H1 (cell line): ENCODE measurements around the gene ERCC3. TPM values are rescaled to one million over a fixed set of nuclear protein-coding genes. Genes with fewer than 3 reads are reported as not detected.

Experiments used
- CTCF ChIA-PET: fragments of 300-600 bp; sonication (Branson Sonifier 250); formaldehyde crosslinking; loops from one replicate; lab custom pipeline; 2021; ENCODE audit not compliant: partially characterized antibody; lab: Charles Lee
- POLR2A ChIA-PET: fragments of 300-600 bp; sonication (Branson Sonifier 250); formaldehyde crosslinking; loops from one replicate; lab custom pipeline; 2021; ENCODE audit warnings: inconsistent platforms; ENCODE audit not compliant: partially characterized antibody; lab: Charles Lee
- DNase-seq, 2 experiments: peaks; one replicate each; pipeline versions ENCODE4 v3.0.0 to v3.0.0-alpha.2; 2010 to 2022; ENCODE audit warnings: low spot score in 2 of 2, low read depth in 1 of 2, mixed read lengths in 1 of 2
- FAIRE-seq: peaks from 2 replicates; lab custom pipeline; 2011; peaks lifted over from hg19 to GRCh38; lab: Jason Lieb, UNC
- H2AFZ ChIP-seq: 2 replicates; pipeline ENCODE4 v1.8.1; 2012; ENCODE audit warnings: low read length, inconsistent platforms
- H2AK5ac ChIP-seq: 2 replicates; pipeline ENCODE4 v1.6.1; 2013; ENCODE audit warnings: low read depth, low read length
- H2BK120ac ChIP-seq: replicated peaks from 2 replicates; pipeline ENCODE3; 2013; ENCODE audit warnings: low read depth, low read length, inconsistent platforms
- H2BK12ac ChIP-seq: 2 replicates; pipeline ENCODE4 v1.6.1; 2013; ENCODE audit warnings: low read depth, low read length
- H2BK15ac ChIP-seq: 2 replicates; pipeline ENCODE4 v1.6.1; 2013; ENCODE audit warnings: low read length
- H2BK20ac ChIP-seq: 2 replicates; pipeline ENCODE4 v1.6.1; 2013; ENCODE audit warnings: low read length
- H2BK5ac ChIP-seq: 2 replicates; pipeline ENCODE4 v1.6.1; 2013; ENCODE audit warnings: low read depth, low read length
- H3K14ac ChIP-seq: 2 replicates; pipeline ENCODE4 v1.6.1; 2013; ENCODE audit warnings: inconsistent platforms; ENCODE audit not compliant: insufficient read length
- H3K18ac ChIP-seq: 2 replicates; pipeline ENCODE4 v1.6.1; 2013; ENCODE audit warnings: low read length; ENCODE audit errors: extremely low read depth
- H3K23ac ChIP-seq: 2 replicates; pipeline ENCODE4 v1.6.1; 2013; ENCODE audit warnings: inconsistent platforms; ENCODE audit not compliant: insufficient read length
- H3K23me2 ChIP-seq: 2 replicates; pipeline ENCODE4 v1.6.1; 2013; ENCODE audit warnings: low read depth, low read length
- H3K27ac ChIP-seq: 2 replicates; pipeline ENCODE4 v1.6.1; 2011; ENCODE audit warnings: low read depth, low read length, inconsistent platforms
- H3K27me3 ChIP-seq, 4 experiments: replicated peaks in 1 of 4; 1 replicate in 1 of 4; 2 replicates in 3 of 4; pipeline versions ENCODE4 v1.6.1 to v1.8.1; 2011 to 2013; ENCODE audit warnings: low read length in 3 of 4, mild to moderate bottlenecking in 3 of 4, inconsistent platforms in 2 of 4, mixed read lengths in 2 of 4, moderate library complexity in 1 of 4; ENCODE audit not compliant: control insufficient read depth in 3 of 4, insufficient read depth in 3 of 4; ENCODE audit errors: extremely low read depth in 1 of 4
- H3K36me3 ChIP-seq, 4 experiments: 2 replicates each; pipeline versions ENCODE4 v1.6.1 to v1.8.1; 2011 to 2013; ENCODE audit warnings: mild to moderate bottlenecking in 4 of 4, low read length in 3 of 4, moderate library complexity in 2 of 4, control low read depth in 1 of 4, inconsistent platforms in 1 of 4; ENCODE audit not compliant: insufficient read depth in 4 of 4, control insufficient read depth in 2 of 4
- H3K4ac ChIP-seq: replicated peaks from 2 replicates; pipeline ENCODE3; 2013; ENCODE audit warnings: low read length, low read depth, mixed read lengths, inconsistent platforms; ENCODE audit not compliant: insufficient read length
- H3K4me1 ChIP-seq, 4 experiments: replicated peaks in 1 of 4; 1 replicate in 1 of 4; 2 replicates in 3 of 4; pipeline versions ENCODE4 v1.6.1 to v1.8.1; 2011 to 2013; ENCODE audit warnings: low read length in 3 of 4, inconsistent platforms in 2 of 4, mixed read lengths in 1 of 4; ENCODE audit not compliant: insufficient read depth in 4 of 4, control insufficient read depth in 3 of 4
- H3K4me2 ChIP-seq, 2 experiments: 2 replicates each; pipeline versions ENCODE4 v1.6.1 to v1.8.1; 2011 to 2013; ENCODE audit warnings: low read depth in 2 of 2, low read length in 2 of 2, control low read depth in 1 of 2, inconsistent platforms in 1 of 2, mild to moderate bottlenecking in 1 of 2; ENCODE audit not compliant: insufficient read depth in 1 of 2
- H3K4me3 ChIP-seq, 4 experiments: fragments of 200-600, 300-600 bp in 1 of 4; sonication (generic), shearing (Covaris generic), sonication (Bioruptor Twin) in 1 of 4; 2 replicates each; pipeline versions ENCODE4 v1.5.1 to v1.8.1; 2011 to 2016; ENCODE audit warnings: low read length in 4 of 4, low read depth in 3 of 4, control low read depth in 2 of 4, inconsistent platforms in 2 of 4, mild to moderate bottlenecking in 2 of 4, mixed read lengths in 1 of 4, moderate library complexity in 1 of 4; ENCODE audit not compliant: insufficient read depth in 2 of 4; ENCODE audit errors: extremely low read depth in 1 of 4
- H3K56ac ChIP-seq: replicated peaks from 2 replicates; pipeline ENCODE3; 2013; ENCODE audit warnings: low read depth, mild to moderate bottlenecking, mixed read lengths, low read length, inconsistent platforms; ENCODE audit not compliant: insufficient read length
- H3K79me1 ChIP-seq: 2 replicates; pipeline ENCODE4 v1.6.1; 2013; ENCODE audit warnings: low read depth, low read length, control low read depth
- H3K79me2 ChIP-seq, 2 experiments: 2 replicates each; pipeline versions ENCODE4 v1.6.1 to v1.8.1; 2012 to 2013; ENCODE audit warnings: low read length in 2 of 2, mild to moderate bottlenecking in 2 of 2, inconsistent platforms in 1 of 2; ENCODE audit not compliant: insufficient read depth in 2 of 2, control insufficient read depth in 1 of 2
- H3K9ac ChIP-seq, 4 experiments: replicated peaks in 1 of 4; 1 replicate in 1 of 4; 2 replicates in 3 of 4; pipeline versions ENCODE4 v1.6.1 to v1.8.1; 2011 to 2013; ENCODE audit warnings: low read depth in 3 of 4, low read length in 3 of 4, control low read depth in 2 of 4, mild to moderate bottlenecking in 2 of 4, moderate library complexity in 2 of 4, inconsistent platforms in 1 of 4; ENCODE audit errors: extremely low read depth in 1 of 4
- H3K9me3 ChIP-seq, 2 experiments: 2 replicates each; pipeline versions ENCODE4 v1.6.1 to v1.8.1; 2012 to 2013; ENCODE audit warnings: mild to moderate bottlenecking in 2 of 2, moderate library complexity in 2 of 2, control low read depth in 1 of 2, inconsistent platforms in 1 of 2, low read depth in 1 of 2, low read length in 1 of 2, mixed read lengths in 1 of 2; ENCODE audit not compliant: insufficient read depth in 2 of 2
- H4K20me1 ChIP-seq, 2 experiments: replicated peaks in 1 of 2; 2 replicates each; pipeline versions ENCODE3 to v1.8.1; 2011 to 2013; ENCODE audit warnings: inconsistent platforms in 2 of 2, low read length in 2 of 2, mild to moderate bottlenecking in 1 of 2; ENCODE audit not compliant: insufficient read depth in 2 of 2, control insufficient read depth in 1 of 2
- H4K5ac ChIP-seq: 2 replicates; pipeline ENCODE4 v1.6.1; 2013; ENCODE audit warnings: low read length, low read depth, mixed read lengths, inconsistent platforms; ENCODE audit not compliant: insufficient read length
- H4K8ac ChIP-seq: 2 replicates; pipeline ENCODE4 v1.8.0; 2013; ENCODE audit warnings: mild to moderate bottlenecking, moderate library complexity, low read length, inconsistent platforms; ENCODE audit not compliant: insufficient read depth; ENCODE audit errors: extremely low read depth
- H4K91ac ChIP-seq: replicated peaks from 2 replicates; pipeline ENCODE3; 2013; ENCODE audit warnings: low read length, mixed read lengths, inconsistent platforms; ENCODE audit not compliant: insufficient read length
- CTCF ChIP-seq, 3 experiments: IDR thresholded peaks; 1 replicate in 2 of 3; 2 replicates in 1 of 3; pipeline versions ENCODE4 v1.5.1 to v1.6.1; 2011; ENCODE audit warnings: low read length in 3 of 3, mild to moderate bottlenecking in 3 of 3, inconsistent platforms in 2 of 3, low read depth in 1 of 3, moderate library complexity in 1 of 3; ENCODE audit not compliant: insufficient read depth in 1 of 3; ENCODE audit errors: control extremely low read depth in 1 of 3
- GTF2F1 ChIP-seq: IDR thresholded peaks from 2 replicates; pipeline ENCODE4 v1.6.1; 2012; ENCODE audit warnings: low read depth, low read length, improper control_type of control experiment, borderline replicate concordance
- RAD21 ChIP-seq, 2 experiments: IDR thresholded peaks in 1 of 2; conservative IDR thresholded peaks in 1 of 2; 2 replicates each; pipeline ENCODE4 v1.6.1; 2011; ENCODE audit warnings: low read depth in 2 of 2, low read length in 2 of 2, improper control_type of control experiment in 1 of 2, inconsistent platforms in 1 of 2, mild to moderate bottlenecking in 1 of 2, moderate library complexity in 1 of 2
- WGBS, 2 experiments: shearing (Covaris generic) in 1 of 2; methylation state at CpG; one replicate each; pipeline versions ENCODE4 v1.1.6 to v1.1.7; 2013 to 2015; ENCODE audit warnings: low lambda C conversion rate in 2 of 2, mixed read lengths in 2 of 2, inconsistent platforms in 1 of 2, low coverage in 1 of 2, missing lambda C conversion rate in 1 of 2; ENCODE audit not compliant: insufficient replicate concordance in 2 of 2, insufficient coverage in 1 of 2, insufficient read length in 1 of 2; ENCODE audit errors: extremely low coverage in 1 of 2, missing lambda C conversion rate in 1 of 2; 5-methylcytosine and 5-hydroxymethylcytosine counted together
- polyA plus RNA-seq, 7 experiments: library from polyadenylated mRNA; depleted of rRNA in 3 of 7; stranded (reverse) in 5 of 7; unstranded in 2 of 7; fragments of >200 nt in 5 of 7; fragments of 200-250 nt in 2 of 7; gene quantifications; 1 replicate in 5 of 7; 2 replicates in 1 of 7; 4 replicates in 1 of 7; pipeline versions ENCODE4 v1.2.1 to v1.2.3, GENCODE V29; 2011 to 2013; ENCODE audit warnings: missing spikeins in 2 of 7, mixed read lengths in 2 of 7
- total RNA-seq: library from RNA; stranded (reverse); fragmentation: NEBNext Ultra II Directional; extraction: Animal tissue kit (Norgen Biotek cat#: 25700); gene quantifications from 2 replicates; pipeline ENCODE4 v1.2.1, GENCODE V29; 2021

ERCC3 gene
- total and polyA plus RNA-seq, 2 of the 8 experiments (the other 6 are each of a cell fraction or from before 2014, with no cell fraction given), result 41.8 to 48.9 TPM

GRCh38 chr2:127324635-127325034, 30.7 kb upstream of the ERCC3 start:
- Histone ChIP-seq H3K9me3 (no peaks in the 10 kb centered on the region), H3K23ac (no peak overlapping the region), H3K9ac (no peak overlapping the region), H3K4me2 (no peak overlapping the region), H3K14ac (no peak overlapping the region), H3K36me3 (peaks cover 0 to 5% (median 0%) of the 10 kb centered on the region in 4 experiments; a peak in 3 of 8 replicates), H2BK15ac (no peak overlapping the region), H3K79me2 (no peaks in the 10 kb centered on the region), H4K91ac (no peak overlapping the region), H2AFZ (no peak overlapping the region), H4K20me1 (no peaks in the 10 kb centered on the region), H3K79me1 (no peaks in the 10 kb centered on the region), H2BK120ac (no peak overlapping the region), H2BK5ac (no peak overlapping the region), H2BK20ac (no peak overlapping the region), H3K23me2 (no peaks in the 10 kb centered on the region; the same call in 1 of the 2 replicates), H3K18ac (no peak overlapping the region), H2BK12ac (no peak overlapping the region), H4K5ac (no peak overlapping the region), H4K8ac (no peak overlapping the region), H3K4me3 (no peak overlapping the region), H3K4me1 (no peaks in the 10 kb centered on the region), H3K56ac (no peak overlapping the region), H3K4ac (no peak overlapping the region), H2AK5ac (no peak overlapping the region), H3K27ac (no peak overlapping the region), H3K27me3 (no peaks in the 10 kb centered on the region)
- TF ChIP-seq GTF2F1 (no peak), RAD21 (IDR thresholded peaks at IDR 0.05 in 1 of 2, conservative IDR thresholded peaks at IDR 0.05 in 1 of 2; ENCODE audit: low read depth in 2 of 2, low read length in 2 of 2) (peak; percentile 62 to 64), CTCF (IDR thresholded peaks at IDR 0.05; ENCODE audit: control extremely low read depth in 1 of 3, insufficient read depth in 1 of 3, low read depth in 1 of 3, low read length in 3 of 3) (peak in 2 of 3 experiments; percentile 34 to 49; a peak in 2 of 4 replicates)
- FAIRE-seq (peak; percentile 71), DNase-seq (no peak)
- WGBS, 2 experiments, result 58% methylated on average over 3 of the region's 3 CpGs; no CpG with 5 or more reads in 1 of the 2 experiments
- ChIA-PET CTCF (interaction anchor here (0.7 to 5.8 kb wide), 28 partner anchors 10 to 249 kb away, joined by 3 to 60 read pairs (median 7); partner anchors contain the start of gene ERCC3), POLR2A (interaction anchor here (1.0 kb wide), 1 partner anchor 92 kb away, joined by 3 read pairs; no protein-coding TSS in a partner anchor)
